ENCODE data around the gene MAP3K12. TPM values are rescaled to one million over a fixed set of nuclear protein-coding genes. Genes with fewer than 3 reads are reported as not detected.
"Not testable (repeated sequence)": the region's sequence is repeated elsewhere in the genome, so short reads cannot be mapped to it uniquely, and the experiment has no call there.

MAP3K12 gene
- polyA plus RNA-seq, 1 donor (not counting 4 experiments of a cell fraction or from before 2014, with no cell fraction given), result 13.4 TPM

DNA sequence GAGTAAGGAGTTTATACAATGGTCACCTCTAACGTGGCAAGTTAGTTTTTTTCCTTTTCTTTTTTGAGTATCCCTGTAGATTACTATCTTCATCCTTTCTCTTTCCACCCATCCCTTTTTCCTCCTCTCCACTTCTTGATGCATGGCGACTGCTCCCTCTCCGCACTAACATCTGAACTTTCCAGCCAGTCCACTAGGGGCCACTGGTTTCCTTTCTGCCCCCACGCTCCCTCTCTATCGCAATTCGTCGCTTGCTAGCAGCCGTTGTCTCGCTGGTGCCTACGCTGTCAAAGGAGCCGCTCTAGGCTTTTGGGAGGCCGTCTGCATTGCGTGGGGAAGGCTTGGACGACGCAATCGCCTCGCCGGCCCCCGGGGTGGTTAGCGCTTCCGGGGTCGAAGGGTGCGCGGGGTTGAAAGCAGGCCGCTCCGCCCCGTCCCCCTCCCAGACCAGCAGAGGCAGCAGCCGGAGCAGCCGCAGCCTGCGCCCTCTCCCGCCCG, 47.5 kb downstream of the MAP3K12 start, which contains the start of gene PCBP2:
Gene PCBP2 (plus strand): TSS at position 442 of the 498 bp plus-strand sequence. CDS start 2,699 bp downstream, outside the sequence.
- dilution Hi-C loops (cut with MboI; ENCODE audit: extremely low pct_ligation_motif_present, low sequenced_read_pairs), result no loop called here
- H2AFZ ChIP-seq (ENCODE audit: control insufficient read depth, low read length), result no peak within 1 kb of the TSS
- FAIRE-seq, result peak; percentile 75

DNA sequence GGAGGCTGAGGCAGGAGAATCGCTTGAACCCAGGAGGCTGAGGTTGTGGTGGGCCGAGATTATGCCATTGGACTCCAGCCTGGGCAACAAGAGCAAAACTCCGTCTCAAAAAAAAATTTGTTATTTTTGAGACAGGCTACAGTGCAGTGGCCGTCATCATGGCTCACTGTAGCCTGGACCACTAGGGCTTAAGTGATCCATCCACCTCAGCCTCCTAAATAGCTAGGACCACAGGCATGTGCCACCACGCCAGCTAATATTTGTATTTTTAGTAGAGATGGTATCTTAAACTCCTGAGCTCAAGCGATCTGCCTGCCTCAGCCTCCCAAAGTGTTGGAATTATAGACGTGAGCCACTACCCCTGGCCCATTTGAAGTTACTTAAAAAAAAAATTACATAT, 48.3 kb downstream of the MAP3K12 start:
- H2AFZ ChIP-seq (ENCODE audit: control insufficient read depth, low read length), result no peak overlapping the region
- no peaks in the 10 kb centered on the region for H3K9me3 ChIP-seq (ENCODE audit: control insufficient read depth, low read depth, low read length)
- H3K27ac ChIP-seq (ENCODE audit: control insufficient read depth, insufficient read depth, low read length), result no peak overlapping the region
- peaks cover 24 to 36% of the 10 kb centered on the region in 2 experiments for H3K36me3 ChIP-seq (ENCODE audit: control insufficient read depth in 2 of 2, extremely low read depth in 1 of 2, insufficient read depth in 2 of 2, low read length in 2 of 2)
- no peaks in the 10 kb centered on the region for H3K27me3 ChIP-seq (ENCODE audit: control insufficient read depth, extremely low read depth, insufficient read depth, low read length)
- no peak overlapping the region for H3K9ac ChIP-seq (ENCODE audit: control insufficient read depth, extremely low read depth, insufficient read depth, low read length)
- dilution Hi-C loops (cut with MboI; ENCODE audit: extremely low pct_ligation_motif_present, low sequenced_read_pairs), result no loop called here
- no peaks in the 10 kb centered on the region for H3K9me1 ChIP-seq (ENCODE audit: control insufficient read depth, extremely low read depth, insufficient read depth, low read length)
- peaks cover 36% of the 10 kb centered on the region for H3K79me2 ChIP-seq (ENCODE audit: control insufficient read depth, insufficient read depth, low read length)
- DNase-seq (ENCODE audit: low read depth, low spot score) (no peak), FAIRE-seq (no peak)
- peaks cover 13% of the 10 kb centered on the region for H3K4me1 ChIP-seq (ENCODE audit: control insufficient read depth, extremely low read depth, insufficient read depth, low read length)
- no peak overlapping the region for H3K4me2 ChIP-seq (ENCODE audit: control insufficient read depth, extremely low read depth, insufficient read depth, low read depth, low read length)
- H4K20me1 ChIP-seq (ENCODE audit: control insufficient read depth, extremely low read depth, insufficient read depth, low read length), result peaks cover 24% of the 10 kb centered on the region
- H3K4me3 ChIP-seq (ENCODE audit: control insufficient read depth in 2 of 3, extremely low read depth in 1 of 3, insufficient read depth in 2 of 3, low read depth in 1 of 3, low read length in 3 of 3), result no peak overlapping the region
- TF ChIP-seq, protein P1, sequence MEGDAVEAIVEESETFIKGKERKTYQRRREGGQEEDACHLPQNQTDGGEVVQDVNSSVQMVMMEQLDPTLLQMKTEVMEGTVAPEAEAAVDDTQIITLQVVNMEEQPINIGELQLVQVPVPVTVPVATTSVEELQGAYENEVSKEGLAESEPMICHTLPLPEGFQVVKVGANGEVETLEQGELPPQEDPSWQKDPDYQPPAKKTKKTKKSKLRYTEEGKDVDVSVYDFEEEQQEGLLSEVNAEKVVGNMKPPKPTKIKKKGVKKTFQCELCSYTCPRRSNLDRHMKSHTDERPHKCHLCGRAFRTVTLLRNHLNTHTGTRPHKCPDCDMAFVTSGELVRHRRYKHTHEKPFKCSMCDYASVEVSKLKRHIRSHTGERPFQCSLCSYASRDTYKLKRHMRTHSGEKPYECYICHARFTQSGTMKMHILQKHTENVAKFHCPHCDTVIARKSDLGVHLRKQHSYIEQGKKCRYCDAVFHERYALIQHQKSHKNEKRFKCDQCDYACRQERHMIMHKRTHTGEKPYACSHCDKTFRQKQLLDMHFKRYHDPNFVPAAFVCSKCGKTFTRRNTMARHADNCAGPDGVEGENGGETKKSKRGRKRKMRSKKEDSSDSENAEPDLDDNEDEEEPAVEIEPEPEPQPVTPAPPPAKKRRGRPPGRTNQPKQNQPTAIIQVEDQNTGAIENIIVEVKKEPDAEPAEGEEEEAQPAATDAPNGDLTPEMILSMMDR (optimal IDR thresholded peaks at IDR 0.05 in 1 of 3, IDR thresholded peaks at IDR 0.05 in 1 of 3, conservative IDR thresholded peaks at IDR 0.05 in 1 of 3; ENCODE audit: extremely low read depth in 1 of 3, insufficient read depth in 2 of 3, low read length in 3 of 3), result no peak
- no peak for TF ChIP-seq EZH2 (IDR thresholded peaks at IDR 0.05; ENCODE audit: low read length)

More for the DNA sequence above, 47.5 kb downstream of the MAP3K12 start, which contains the start of gene PCBP2:
- peaks cover 13% of the 10 kb centered on the region for H3K4me1 ChIP-seq (ENCODE audit: control insufficient read depth, extremely low read depth, insufficient read depth, low read length)
- H3K27ac ChIP-seq (ENCODE audit: control insufficient read depth, insufficient read depth, low read length), result peak within 1 kb of the TSS; percentile 85
- H4K20me1 ChIP-seq (ENCODE audit: control insufficient read depth, extremely low read depth, insufficient read depth, low read length), result peaks cover 26% of the 10 kb centered on the region
- peak within 1 kb of the TSS; percentile 95 for H3K9ac ChIP-seq (ENCODE audit: control insufficient read depth, extremely low read depth, insufficient read depth, low read length)
- peak within 1 kb of the TSS; percentile 69 to 96 (median 92) for H3K4me3 ChIP-seq (ENCODE audit: control insufficient read depth in 2 of 3, extremely low read depth in 1 of 3, insufficient read depth in 2 of 3, low read depth in 1 of 3, low read length in 3 of 3)
- no peak for TF ChIP-seq EZH2 (IDR thresholded peaks at IDR 0.05; ENCODE audit: low read length)
- TF ChIP-seq, protein P1 (optimal IDR thresholded peaks at IDR 0.05 in 1 of 3, IDR thresholded peaks at IDR 0.05 in 1 of 3, conservative IDR thresholded peaks at IDR 0.05 in 1 of 3; ENCODE audit: extremely low read depth in 1 of 3, insufficient read depth in 2 of 3, low read length in 3 of 3), result peak; percentile 85 to 91 (median 89)
- no peaks in the 10 kb centered on the region for H3K27me3 ChIP-seq (ENCODE audit: control insufficient read depth, extremely low read depth, insufficient read depth, low read length)
- peaks cover 24 to 42% of the 10 kb centered on the region in 2 experiments for H3K36me3 ChIP-seq (ENCODE audit: control insufficient read depth in 2 of 2, extremely low read depth in 1 of 2, insufficient read depth in 2 of 2, low read length in 2 of 2)
- H3K9me3 ChIP-seq (ENCODE audit: control insufficient read depth, low read depth, low read length), result no peaks in the 10 kb centered on the region
- peak; percentile 91 for DNase-seq (ENCODE audit: low read depth, low spot score)
- H3K9me1 ChIP-seq (ENCODE audit: control insufficient read depth, extremely low read depth, insufficient read depth, low read length), result no peaks in the 10 kb centered on the region
- peak within 1 kb of the TSS; percentile 92 for H3K4me2 ChIP-seq (ENCODE audit: control insufficient read depth, extremely low read depth, insufficient read depth, low read depth, low read length)
- H3K79me2 ChIP-seq (ENCODE audit: control insufficient read depth, insufficient read depth, low read length), result peaks cover 43% of the 10 kb centered on the region

DNA sequence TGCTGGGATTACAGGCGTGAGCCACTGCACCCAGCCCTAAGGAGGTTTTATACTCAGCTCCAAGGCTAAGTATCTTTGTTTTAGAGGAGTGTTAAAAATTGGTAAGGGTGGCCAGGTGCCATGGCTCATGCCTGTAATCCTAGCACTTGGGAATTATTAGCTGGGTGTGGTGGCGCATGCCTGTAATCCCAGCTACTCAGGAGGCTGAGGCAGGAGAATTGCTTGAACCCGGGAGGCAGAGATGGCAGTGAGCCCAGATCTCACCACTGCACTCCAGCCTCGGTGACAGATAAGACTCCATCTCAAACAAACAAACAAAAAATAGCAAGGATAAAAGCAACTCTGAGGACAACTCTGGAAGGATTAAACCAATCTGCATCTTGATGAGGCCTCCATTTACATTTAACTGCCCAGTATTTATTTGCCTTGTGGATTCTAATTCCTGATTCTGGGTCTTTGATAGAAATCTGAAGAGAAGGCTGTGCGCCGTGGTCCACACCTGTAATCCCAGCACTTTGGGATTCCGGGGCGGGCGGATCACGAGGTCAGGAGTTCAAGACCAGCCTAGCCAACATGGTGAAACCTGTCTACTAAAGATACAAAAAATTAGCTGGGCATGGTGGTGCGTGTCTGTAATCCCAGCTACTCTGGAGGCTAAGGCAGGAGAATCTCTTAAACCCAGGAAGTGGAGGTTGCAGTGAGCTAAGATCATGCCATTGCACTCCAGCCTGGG, 54.5 kb downstream of the MAP3K12 start:
- dilution Hi-C loops (cut with MboI; ENCODE audit: extremely low pct_ligation_motif_present, low sequenced_read_pairs); FAIRE-seq: not testable (repeated sequence)

More for the DNA sequence above, 54.5 kb downstream of the MAP3K12 start:
- H2AFZ ChIP-seq (ENCODE audit: control insufficient read depth, low read length); H3K27ac ChIP-seq (ENCODE audit: control insufficient read depth, insufficient read depth, low read length); H3K9ac ChIP-seq (ENCODE audit: control insufficient read depth, extremely low read depth, insufficient read depth, low read length); H3K4me3 ChIP-seq (ENCODE audit: control insufficient read depth in 2 of 3, extremely low read depth in 1 of 3, insufficient read depth in 2 of 3, low read depth in 1 of 3, low read length in 3 of 3); H3K4me2 ChIP-seq (ENCODE audit: control insufficient read depth, extremely low read depth, insufficient read depth, low read depth, low read length); H3K9me1 ChIP-seq (ENCODE audit: control insufficient read depth, extremely low read depth, insufficient read depth, low read length); H3K27me3 ChIP-seq (ENCODE audit: control insufficient read depth, extremely low read depth, insufficient read depth, low read length); H3K9me3 ChIP-seq (ENCODE audit: control insufficient read depth, low read depth, low read length); H4K20me1 ChIP-seq (ENCODE audit: control insufficient read depth, extremely low read depth, insufficient read depth, low read length); DNase-seq (ENCODE audit: low read depth, low spot score): not testable (repeated sequence)
- H3K36me3 ChIP-seq (ENCODE audit: control insufficient read depth in 2 of 2, extremely low read depth in 1 of 2, insufficient read depth in 2 of 2, low read length in 2 of 2), result peaks cover 16 to 21% of the 10 kb centered on the region in 2 experiments
- H3K79me2 ChIP-seq (ENCODE audit: control insufficient read depth, insufficient read depth, low read length), result peaks cover 26% of the 10 kb centered on the region
- peaks cover 13% of the 10 kb centered on the region for H3K4me1 ChIP-seq (ENCODE audit: control insufficient read depth, extremely low read depth, insufficient read depth, low read length)
